Ovary (tissue), 9 donors: ENCODE measurements around the gene PNPLA3. TPM values are rescaled to one million over a fixed set of nuclear protein-coding genes. Genes with fewer than 3 reads are reported as not detected.

Experiments
- DNase-seq, 5 donors: peaks; one replicate each; pipeline ENCODE4 v3.0.0-alpha.2; 2019 to 2020
- H3K27ac ChIP-seq, 2 donors: fragments of 200-600 bp; one replicate each; pipeline versions ENCODE4 v1.5.1 to v1.8.0; 2019 to 2022
- H3K27me3 ChIP-seq: fragments of 200-600 bp; one replicate; pipeline ENCODE4 v1.8.0; 2022
- H3K36me3 ChIP-seq: fragments of 200-600 bp; sonication (generic); one replicate; pipeline ENCODE4 v1.5.1; 2019
- H3K4me1 ChIP-seq: one replicate; pipeline ENCODE4 v1.8.1; 2013; ENCODE audit warnings: mild to moderate bottlenecking, moderate library complexity; ENCODE audit not compliant: insufficient read depth
- H3K4me3 ChIP-seq: fragments of 200-600 bp; sonication (generic); one replicate; pipeline ENCODE4 v1.5.1; 2017
- H3K9me3 ChIP-seq, 2 donors: fragments of 200-600 bp in 1 of 2; sonication (generic) in 1 of 2; one replicate each; pipeline versions ENCODE4 v1.5.1 to v1.8.1; 2013 to 2019; ENCODE audit warnings: mild to moderate bottlenecking in 1 of 2, moderate library complexity in 1 of 2
- CTCF ChIP-seq, 3 donors: fragments of 450-650 bp in 2 of 3; fragments of 200-600 bp in 1 of 3; IDR thresholded peaks; one replicate each; pipeline versions ENCODE4 v1.5.1 to v1.8.0; 2016 to 2022; ENCODE audit warnings: antibody characterized with exemption in 3 of 3, mild to moderate bottlenecking in 1 of 3
- EP300 ChIP-seq: sonication (generic); formaldehyde crosslinking; IDR thresholded peaks from one replicate; pipeline ENCODE4 v1.6.1; 2017; ENCODE audit warnings: antibody characterized with exemption
- POLR2A ChIP-seq: fragments of 450-650 bp; IDR thresholded peaks from one replicate; pipeline ENCODE4 v1.6.1; 2017; ENCODE audit warnings: antibody characterized with exemption, mild to moderate bottlenecking, moderate library complexity
- WGBS, 3 donors: extraction: QIAGEN DNeasy Blood & Tissue Kit in 1 of 3; methylation state at CpG; one replicate each; pipeline versions ENCODE4 v1.1.5 to v1.1.7; 2013 to 2017; 5-methylcytosine and 5-hydroxymethylcytosine counted together
- intact Hi-C, 4 donors: fragments of 100-400 bp; cut with DNase I; formaldehyde crosslinking; loops; one replicate each; pipeline versions ENCODE4 v1.11.0 to v1.15.1; 2022 to 2023
- polyA plus RNA-seq, 2 donors: library from polyadenylated mRNA; stranded (reverse); fragments of 200-250 nt in 1 of 2; fragments of 350-450 nt in 1 of 2; fragmentation: Illumina TruSeq in 1 of 2; extraction: RNeasy Lipid Tissue Mini Kit (QIAGEN cat#74804) in 1 of 2; gene quantifications; one replicate each; pipeline ENCODE4 v1.2.3, GENCODE V29; 2013 to 2014
- total RNA-seq, 7 donors: library from RNA; depleted of rRNA in 2 of 7; stranded (reverse); fragments of >200 nt in 2 of 7; fragmentation: NEBNext Ultra II Directional in 3 of 7; extraction: Animal tissue kit (Norgen Biotek cat#: 25700) in 3 of 7; gene quantifications; one replicate each; pipeline versions ENCODE4 v1.1.0 to v1.2.4, GENCODE V29; 2016 to 2023
- donor health status: DM: no; HTN: no; CAD: no; lungs with moderate emphysema.
- donor health status: DM: no; HTN: no; CAD: no.
- donor health status: Bipolar disorder and iron deficiency.
- donor health status: DM: yes; HTN: yes; CAD: no.
- donor health status: DM: no; HTN: no; CAD: no.
- donor health status: DM: yes; HTN: yes; CAD: no.

PNPLA3 gene
- total and polyA plus RNA-seq, 9 donors = 0.31 to 8.0 (median 1.3) TPM

GRCh38 chr22:43990044-43990443 lies 66.4 kb downstream of the PNPLA3 start:
- no peaks in the 10 kb centered on the region for H3K4me1 ChIP-seq
- no peak overlapping the region for H3K27ac ChIP-seq
- TF ChIP-seq POLR2A (no peak), CTCF (IDR thresholded peaks at IDR 0.05) (no peak), EP300 (no peak)
- DNase-seq = no peak
- H3K36me3 ChIP-seq = no peaks in the 10 kb centered on the region
- H3K9me3 ChIP-seq = no peaks in the 10 kb centered on the region
- intact Hi-C loops = loop anchor here in 3 of 4 donors (5.0 kb wide), 1 partner anchor 637 kb away; no protein-coding TSS in a partner anchor
- WGBS, 3 donors = 81 to 86% (median 86%) methylated on average over 13 of the region's 13 CpGs
- H3K4me3 ChIP-seq = no peak overlapping the region
- H3K27me3 ChIP-seq = no peaks in the 10 kb centered on the region

DNA sequence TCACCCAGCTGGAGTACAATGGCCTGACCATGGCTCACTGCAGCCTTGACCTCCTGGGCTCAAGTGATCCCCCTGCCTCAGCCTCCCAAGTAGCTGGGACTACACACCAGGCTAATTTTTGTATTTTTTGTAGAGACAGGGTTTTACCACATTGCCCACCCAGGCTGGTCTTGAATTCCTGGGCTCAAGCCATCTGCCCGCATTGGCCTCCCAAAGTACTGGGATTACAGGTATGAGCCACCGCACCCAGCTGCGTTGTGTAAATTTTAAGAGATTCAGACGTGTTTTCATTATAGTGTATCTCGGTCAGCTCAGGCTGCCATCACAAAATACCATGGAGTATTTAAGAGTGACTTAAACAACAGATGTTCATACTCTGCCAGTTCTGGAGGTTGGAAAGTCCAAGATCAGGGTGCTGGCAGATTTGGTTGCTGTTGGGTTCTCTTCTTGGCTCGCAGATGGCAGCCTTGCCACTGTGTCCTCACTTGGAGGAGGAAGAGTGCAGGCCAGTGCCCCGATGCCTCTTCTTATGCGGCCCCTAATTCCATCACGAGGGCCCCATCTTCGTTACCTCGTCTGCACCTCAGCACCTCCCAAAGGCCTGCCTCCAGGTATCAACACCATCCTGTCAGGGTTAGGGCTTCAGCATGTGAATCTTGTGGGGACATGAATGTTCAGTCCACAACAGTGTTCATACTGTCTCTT lies 67.9 kb downstream of the PNPLA3 start:
- Histone ChIP-seq H3K27me3 (no peaks in the 10 kb centered on the region), H3K36me3 (no peaks in the 10 kb centered on the region), H3K4me1 (no peaks in the 10 kb centered on the region), H3K27ac (no peak overlapping the region), H3K9me3 (no peaks in the 10 kb centered on the region), H3K4me3 (no peak overlapping the region)
- 89 to 90% (median 89%) methylated on average over 11 of the region's 11 CpGs for WGBS, 3 donors
- DNase-seq = no peak
- intact Hi-C loops = loop anchor here in 3 of 4 donors (5.0 kb wide), 1 partner anchor 636 kb away; no protein-coding TSS in a partner anchor
- TF ChIP-seq EP300 (no peak), POLR2A (no peak), CTCF (IDR thresholded peaks at IDR 0.05) (no peak)

GRCh38 chr22:43992331-43992821 lies 68.8 kb downstream of the PNPLA3 start:
- no peaks in the 10 kb centered on the region for H3K9me3 ChIP-seq
- H3K4me1 ChIP-seq = no peaks in the 10 kb centered on the region
- no peaks in the 10 kb centered on the region for H3K36me3 ChIP-seq
- 72 to 73% (median 72%) methylated on average over 16 of the region's 16 CpGs for WGBS, 3 donors
- no peaks in the 10 kb centered on the region for H3K27me3 ChIP-seq
- H3K4me3 ChIP-seq = no peak overlapping the region
- no peak overlapping the region for H3K27ac ChIP-seq
- DNase-seq = no peak
- intact Hi-C loops = loop anchor here in 3 of 4 donors (5.0 kb wide), 1 partner anchor 635 kb away; no protein-coding TSS in a partner anchor
- no peak for TF ChIP-seq CTCF (IDR thresholded peaks at IDR 0.05)
- no peak for TF ChIP-seq POLR2A
- TF ChIP-seq EP300 = no peak

DNA sequence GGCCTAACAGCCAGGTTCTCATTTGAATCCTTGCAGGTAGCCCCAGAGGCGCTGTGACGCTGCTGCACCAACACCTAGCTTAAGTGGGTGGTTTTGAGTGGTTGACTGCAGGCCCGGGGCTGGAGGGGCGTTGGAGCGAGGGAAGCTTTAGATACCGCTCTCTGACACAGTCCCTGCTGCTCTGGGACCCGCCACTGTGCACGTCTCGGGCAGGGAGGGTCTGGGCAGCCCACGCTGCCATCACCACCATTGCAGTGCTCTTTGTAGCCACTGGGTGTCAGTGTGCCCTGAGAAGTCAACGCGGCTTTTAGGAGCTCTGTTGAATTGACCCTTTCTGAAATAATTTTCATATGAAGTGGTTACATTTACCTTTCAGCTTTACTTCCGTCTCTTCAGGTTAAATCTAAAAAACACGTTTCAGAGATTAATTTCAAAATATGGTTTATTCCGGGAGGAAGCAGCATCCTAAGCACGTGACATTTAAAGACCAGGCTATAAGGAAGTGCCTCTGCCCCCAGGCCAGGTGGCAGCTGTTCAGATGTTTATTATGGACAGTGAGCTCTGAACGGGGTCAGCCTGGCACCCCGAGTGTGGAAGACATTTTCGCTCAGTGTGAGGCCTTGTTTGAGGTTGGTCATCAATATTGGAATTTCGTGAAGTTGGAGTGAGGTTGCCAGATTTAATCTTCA lies 69.6 kb downstream of the PNPLA3 start:
- H3K36me3 ChIP-seq = no peaks in the 10 kb centered on the region
- H3K27me3 ChIP-seq = no peaks in the 10 kb centered on the region
- WGBS, 3 donors = 25 to 29% (median 26%) methylated on average over 20 of the region's 20 CpGs

More for the DNA sequence above, 69.6 kb downstream of the PNPLA3 start:
- TF ChIP-seq CTCF (IDR thresholded peaks at IDR 0.05) = peak; percentile 84 to 89 (median 85)
- TF ChIP-seq POLR2A = no peak
- peak; percentile 51 to 78 (median 64) for DNase-seq
- H3K4me1 ChIP-seq = peaks cover under 1% of the 10 kb centered on the region
- no peak overlapping the region for H3K27ac ChIP-seq
- no peak overlapping the region for H3K4me3 ChIP-seq
- H3K9me3 ChIP-seq = no peaks in the 10 kb centered on the region
- intact Hi-C loops = loop anchor here in 3 of 4 donors (5.0 kb wide), 1 partner anchor 634 kb away; no protein-coding TSS in a partner anchor
